Measurements from ENCODE around the gene DYRK1A. TPM values are rescaled to one million over a fixed set of nuclear protein-coding genes. Genes with fewer than 3 reads are reported as not detected.

The DYRK1A gene
- total RNA-seq, 1 donor from 2014 or later = 46.6 TPM

DNA sequence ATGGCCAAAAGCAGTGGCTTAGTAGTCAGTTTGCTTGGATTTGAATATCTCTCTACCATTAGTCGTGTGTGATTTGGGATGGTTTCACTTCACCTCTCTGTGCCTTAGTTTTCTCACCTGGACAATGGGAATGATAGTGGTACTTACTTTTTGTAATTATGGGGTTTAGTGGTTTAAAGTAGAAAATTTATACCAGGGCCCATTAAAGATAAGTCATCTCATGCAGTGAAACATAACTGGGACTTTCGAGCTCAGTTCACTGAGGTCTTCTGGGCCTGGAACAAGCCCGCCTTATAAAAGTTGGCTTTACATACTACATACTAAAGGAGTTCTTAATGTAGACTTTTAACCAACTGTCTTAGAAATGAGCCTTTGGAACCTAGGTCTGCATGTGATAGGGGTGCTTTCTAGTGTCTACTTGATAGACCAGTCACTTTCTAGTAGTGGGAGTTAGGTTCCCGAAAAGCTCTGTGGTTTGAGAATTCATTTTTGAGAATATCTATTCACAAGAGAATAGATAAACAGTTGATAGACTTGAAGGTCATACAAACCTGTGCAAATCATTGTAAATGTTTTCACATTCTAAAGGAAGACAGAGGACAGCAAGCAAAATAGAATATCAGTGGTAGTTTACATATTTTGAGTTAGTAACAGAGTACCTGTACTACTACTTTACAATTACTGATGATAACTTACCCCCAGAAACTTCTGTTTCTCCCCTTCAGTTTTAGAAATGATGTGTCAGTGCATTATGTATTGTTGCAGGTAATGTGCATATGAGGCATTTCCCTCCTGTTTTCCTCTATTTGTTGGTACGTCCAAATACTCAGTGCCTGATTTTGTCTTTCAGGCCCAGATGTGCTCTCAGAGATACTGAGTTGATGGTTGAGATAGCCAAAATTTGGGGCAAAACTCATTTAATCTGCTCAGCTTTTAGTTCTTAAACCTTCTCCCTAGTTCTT, 48.0 kb downstream of the DYRK1A start:
- no peak for DNase-seq (ENCODE audit: extremely low read depth, low read depth, low spot score)

DNA sequence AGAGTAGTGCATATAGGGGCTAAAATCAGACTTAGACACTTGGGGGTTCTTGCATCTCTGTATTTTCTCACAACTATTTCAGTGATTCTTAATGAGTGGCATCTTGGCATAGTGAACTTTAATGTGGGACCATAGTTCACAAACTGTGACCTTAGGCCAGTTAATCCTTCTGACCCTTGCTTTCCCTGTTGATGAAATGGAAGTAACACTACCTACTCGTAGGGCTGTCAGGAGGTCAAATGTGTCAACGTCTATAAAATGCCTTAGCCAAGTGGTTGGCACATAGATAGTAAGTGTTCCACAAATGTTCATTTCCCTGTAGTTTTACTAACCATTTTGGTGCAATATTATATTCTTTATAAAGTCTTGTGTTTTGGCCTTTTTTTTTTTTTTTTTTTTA, 49.4 kb downstream of the DYRK1A start:
- no peak for DNase-seq (ENCODE audit: extremely low read depth, low read depth, low spot score)

DNA sequence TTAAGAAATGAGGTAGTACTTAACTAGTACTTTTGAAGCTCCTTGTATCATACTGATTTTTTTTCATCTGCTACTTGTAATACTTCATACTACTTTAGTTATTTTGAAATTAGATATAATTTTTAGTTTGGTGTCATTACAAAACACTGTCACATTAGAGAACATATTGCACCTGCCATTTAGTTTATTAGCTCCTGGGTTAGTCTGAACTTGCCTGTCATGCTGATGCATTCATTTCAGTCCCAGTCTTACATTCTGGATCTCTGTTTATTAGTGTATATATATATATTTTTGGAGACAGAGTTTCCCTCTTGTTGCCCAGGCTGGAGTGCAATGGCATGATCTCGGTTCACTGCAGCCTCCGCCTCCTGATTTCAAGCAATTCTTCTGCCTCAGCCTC, 50.3 kb downstream of the DYRK1A start:
- DNase-seq (ENCODE audit: extremely low read depth, low read depth, low spot score) = no peak

DNA sequence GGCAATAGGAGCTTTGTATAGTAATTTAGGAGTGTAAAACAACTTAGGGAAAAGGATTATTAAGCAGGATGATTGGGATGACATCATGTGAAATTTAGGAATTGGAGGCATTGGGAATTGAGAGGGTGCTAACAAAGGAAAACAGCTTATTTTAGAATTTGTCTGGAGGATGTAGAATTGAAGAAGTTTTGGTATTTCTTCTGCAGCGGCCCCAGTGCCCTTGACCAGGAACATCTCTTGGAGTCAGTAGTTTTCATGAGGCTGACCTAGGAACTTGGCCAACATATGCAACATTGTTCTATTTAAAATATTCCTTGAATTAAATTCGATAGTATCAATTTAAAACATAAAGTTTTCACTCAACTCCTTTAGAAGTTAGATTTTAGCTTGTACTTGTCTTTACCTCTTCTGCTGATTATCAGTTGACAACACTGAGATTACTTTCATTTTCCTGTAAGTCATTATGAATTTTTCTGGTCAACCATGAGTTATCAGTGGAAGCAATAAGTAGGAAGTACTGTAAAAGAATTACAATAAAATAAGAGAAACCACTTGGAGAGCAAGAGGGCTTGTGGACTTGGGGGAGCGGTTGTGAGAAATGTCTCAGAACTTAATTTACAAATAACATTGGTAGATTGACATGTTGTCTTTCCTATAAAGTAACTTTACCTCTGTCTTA, 52.8 kb downstream of the DYRK1A start:
- no peak for DNase-seq (ENCODE audit: extremely low read depth, low read depth, low spot score)

DNA sequence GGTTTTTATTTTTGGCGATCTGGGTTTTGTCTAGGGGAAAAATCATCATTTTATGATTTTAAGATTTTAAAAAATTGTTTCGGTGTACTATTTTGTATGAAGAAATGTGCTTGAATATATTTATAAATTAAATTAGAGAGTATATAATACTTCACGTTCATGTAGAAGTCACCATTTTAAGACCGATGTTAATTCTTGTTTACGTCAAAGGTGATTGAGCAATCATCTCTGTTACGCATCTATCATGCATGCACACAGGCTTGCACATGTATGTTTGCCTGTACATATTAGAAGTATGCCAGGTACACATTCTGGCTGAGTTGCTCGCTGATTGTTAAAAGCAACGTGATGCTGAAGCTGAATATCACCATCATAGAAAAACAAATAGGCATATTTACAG, 54.7 kb downstream of the DYRK1A start:
- DNase-seq (ENCODE audit: extremely low read depth, low read depth, low spot score) = no peak

DNA sequence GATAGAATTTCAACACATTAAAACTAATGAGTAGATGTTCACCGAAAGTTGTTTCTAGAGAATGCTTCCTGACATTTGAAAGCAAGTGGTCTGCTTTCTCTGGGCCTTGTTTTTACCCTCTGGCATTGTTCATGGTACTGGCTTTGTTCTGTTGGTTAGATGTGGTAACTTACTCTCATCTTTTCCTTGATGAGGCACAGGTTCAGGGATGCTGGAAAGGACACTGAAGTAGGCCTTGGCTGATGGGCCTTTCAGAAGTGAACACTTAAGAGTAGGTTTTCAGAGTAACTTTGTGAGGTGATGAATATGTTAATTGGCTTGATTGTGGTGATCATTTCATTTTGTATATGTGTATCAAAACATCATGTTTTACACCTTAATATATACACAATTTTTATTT, 55.8 kb downstream of the DYRK1A start:
- no peak for DNase-seq (ENCODE audit: extremely low read depth, low read depth, low spot score)

DNA sequence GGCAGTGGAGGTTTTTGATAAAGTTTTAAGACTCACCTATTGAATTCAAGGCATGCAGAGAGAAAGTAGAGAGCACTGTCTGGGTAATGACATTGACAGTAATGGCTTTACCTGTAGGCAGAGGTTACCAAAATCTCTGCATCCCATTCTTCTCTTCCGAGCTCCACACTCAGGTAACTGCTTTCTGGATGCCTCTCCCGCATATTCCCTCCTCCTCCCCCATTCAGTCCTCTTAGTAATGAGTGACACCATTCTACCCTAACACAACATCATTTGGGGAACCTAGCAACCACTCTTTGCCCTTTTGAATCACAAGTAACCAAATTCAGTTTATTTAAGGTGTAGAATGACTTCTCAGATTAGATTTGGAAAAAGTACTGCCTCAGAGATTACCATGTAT, 56.5 kb downstream of the DYRK1A start:
- DNase-seq (ENCODE audit: extremely low read depth, low read depth, low spot score) = no peak

DNA sequence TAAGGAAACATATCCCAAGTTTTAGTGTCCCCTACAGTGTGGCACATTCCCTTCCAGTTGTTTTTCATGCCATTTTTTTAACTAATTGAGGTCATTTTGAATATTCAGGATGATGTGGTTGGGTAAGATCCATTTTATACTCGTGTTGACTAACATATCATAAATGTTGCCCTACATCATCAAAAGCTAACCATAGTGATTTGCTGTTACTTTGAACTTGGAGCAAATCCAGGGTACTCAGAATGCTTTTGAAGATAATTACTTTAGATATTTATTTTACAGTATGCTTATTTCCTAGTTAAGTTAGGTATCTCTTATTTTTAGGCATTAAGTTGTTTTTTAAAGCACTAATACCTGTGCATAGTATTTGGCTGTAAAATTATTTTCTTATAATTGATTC, 57.8 kb downstream of the DYRK1A start:
- DNase-seq (ENCODE audit: extremely low read depth, low read depth, low spot score) = no peak

DNA sequence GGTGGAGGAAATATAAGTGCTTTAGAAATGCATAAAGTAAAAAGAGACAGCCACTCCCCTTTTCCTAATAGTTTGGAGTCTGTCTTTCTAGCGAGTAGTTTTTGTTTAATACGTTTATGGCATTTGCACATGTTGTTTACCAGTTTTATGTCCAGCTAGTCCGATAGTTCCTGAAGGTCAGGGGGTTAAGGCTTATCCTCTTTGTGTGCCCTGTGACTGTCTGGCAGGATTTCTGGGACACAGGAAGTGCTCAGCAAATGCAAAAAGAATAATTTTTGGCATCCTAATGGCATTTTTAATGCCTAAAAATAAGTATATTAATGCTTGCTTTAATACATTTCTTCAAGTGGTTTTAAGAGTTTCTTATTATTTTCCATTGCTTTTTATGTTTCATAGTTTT, 58.4 kb downstream of the DYRK1A start:
- DNase-seq (ENCODE audit: extremely low read depth, low read depth, low spot score) = no peak

DNA sequence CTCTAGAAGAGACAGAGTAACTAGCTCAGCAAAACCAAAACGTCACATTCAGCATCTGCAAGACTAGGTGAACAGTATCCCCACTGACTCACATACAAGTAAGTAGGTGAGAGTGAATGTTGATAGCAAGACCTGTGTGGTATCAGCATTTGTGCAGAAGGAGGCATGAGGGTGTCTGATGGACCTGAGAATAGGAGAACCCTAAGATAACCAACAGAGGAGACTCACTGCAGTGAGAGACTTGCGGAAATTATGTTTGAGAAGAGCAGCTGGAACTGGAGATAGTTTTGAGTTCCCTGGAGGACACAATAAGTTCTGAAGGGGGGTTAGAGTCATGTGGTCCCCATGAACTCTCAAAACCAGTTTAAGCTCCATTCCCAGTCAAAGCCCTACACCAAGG, 59.1 kb downstream of the DYRK1A start:
- DNase-seq (ENCODE audit: extremely low read depth, low read depth, low spot score) = no peak

DNA sequence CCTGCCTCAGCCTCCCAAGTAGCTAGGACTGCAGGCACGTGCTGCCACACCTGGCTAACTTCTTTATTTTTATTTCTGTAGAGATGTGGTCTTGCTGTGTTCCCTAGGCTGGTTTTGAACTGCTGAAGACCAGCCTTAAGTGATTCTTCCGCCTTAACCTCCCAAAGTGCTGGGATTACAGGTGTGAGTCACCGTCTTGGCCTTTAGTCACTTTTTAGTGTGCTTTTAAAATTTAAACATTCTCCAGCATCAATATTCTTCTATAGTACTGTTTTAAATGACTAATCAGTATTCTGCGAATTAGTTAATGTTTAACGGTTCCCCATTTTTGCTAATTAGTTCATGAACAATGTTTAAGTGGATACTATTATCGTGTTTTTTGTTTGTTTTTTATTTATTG, 60.6 kb downstream of the DYRK1A start:
- DNase-seq (ENCODE audit: extremely low read depth, low read depth, low spot score) = no peak

DNA sequence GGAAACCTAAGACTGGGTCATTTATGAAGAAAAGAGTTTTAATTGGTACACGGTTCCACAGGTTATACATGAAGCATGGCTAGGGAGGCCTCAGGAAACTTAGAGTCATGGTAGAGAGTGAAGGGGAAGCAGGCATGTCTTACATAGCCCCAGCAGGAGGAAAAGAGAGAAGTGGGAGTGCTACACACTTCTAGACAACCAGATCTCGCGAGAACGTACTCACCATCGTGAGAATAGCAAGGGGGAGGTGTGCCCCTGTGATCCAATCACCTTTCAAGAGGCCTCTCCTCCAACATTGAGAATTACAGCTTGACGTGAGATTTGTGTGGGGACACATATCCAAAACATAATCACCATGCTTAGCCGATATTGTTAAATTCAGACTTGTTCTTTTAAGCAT, 62.8 kb downstream of the DYRK1A start:
- DNase-seq (ENCODE audit: extremely low read depth, low read depth, low spot score) = no peak

DNA sequence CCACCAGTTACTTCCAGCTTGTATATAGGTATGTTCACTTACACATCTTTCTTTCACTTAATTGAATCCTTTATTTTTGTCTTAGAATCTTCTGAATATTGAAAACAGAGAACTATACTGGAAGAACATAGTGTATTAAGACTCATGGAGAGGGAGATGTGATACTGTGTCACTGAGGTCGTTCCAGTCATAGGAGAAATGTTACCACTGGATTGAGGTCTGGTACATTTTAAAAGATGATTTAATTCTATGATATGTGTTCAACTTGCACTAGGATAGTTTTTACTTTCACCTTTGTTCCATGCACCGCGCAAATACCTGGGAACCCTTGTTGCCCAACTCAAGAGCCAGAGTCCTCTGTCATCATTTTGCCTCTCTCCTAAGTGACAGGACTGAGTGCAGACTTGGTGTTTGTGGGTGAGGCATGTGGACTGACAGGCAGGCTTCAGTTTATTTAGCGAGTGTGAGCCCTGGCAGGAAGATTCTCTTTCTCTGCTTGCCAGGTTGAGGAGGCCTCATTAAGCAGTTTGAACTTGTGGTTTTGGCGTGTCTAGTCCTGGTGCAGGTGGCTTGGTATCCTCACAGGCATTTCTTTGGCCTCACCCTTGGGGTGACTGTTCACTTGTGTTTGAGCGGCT, 63.7 kb downstream of the DYRK1A start:
- DNase-seq (ENCODE audit: extremely low read depth, low read depth, low spot score) = no peak

DNA sequence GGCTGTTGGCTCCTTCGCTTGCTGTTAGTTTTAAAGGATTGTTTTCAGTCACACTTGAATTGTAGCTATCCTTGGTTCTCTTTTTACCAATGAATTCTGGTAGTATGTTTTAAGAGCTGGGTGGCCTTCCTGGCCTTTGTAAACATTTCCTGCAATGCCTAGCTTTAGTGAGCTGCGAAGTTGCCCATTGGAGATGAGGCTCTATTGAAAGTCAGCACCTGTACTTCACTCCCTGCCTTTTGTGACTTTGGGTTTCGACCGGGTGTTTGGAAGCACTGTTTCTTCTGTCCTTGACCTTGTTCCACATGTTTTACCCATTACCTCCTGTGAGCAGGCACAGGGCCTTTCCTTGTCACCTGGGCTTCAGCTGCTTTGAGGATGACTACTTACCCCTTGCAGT, 64.7 kb downstream of the DYRK1A start:
- no peak for DNase-seq (ENCODE audit: extremely low read depth, low read depth, low spot score)

DNA sequence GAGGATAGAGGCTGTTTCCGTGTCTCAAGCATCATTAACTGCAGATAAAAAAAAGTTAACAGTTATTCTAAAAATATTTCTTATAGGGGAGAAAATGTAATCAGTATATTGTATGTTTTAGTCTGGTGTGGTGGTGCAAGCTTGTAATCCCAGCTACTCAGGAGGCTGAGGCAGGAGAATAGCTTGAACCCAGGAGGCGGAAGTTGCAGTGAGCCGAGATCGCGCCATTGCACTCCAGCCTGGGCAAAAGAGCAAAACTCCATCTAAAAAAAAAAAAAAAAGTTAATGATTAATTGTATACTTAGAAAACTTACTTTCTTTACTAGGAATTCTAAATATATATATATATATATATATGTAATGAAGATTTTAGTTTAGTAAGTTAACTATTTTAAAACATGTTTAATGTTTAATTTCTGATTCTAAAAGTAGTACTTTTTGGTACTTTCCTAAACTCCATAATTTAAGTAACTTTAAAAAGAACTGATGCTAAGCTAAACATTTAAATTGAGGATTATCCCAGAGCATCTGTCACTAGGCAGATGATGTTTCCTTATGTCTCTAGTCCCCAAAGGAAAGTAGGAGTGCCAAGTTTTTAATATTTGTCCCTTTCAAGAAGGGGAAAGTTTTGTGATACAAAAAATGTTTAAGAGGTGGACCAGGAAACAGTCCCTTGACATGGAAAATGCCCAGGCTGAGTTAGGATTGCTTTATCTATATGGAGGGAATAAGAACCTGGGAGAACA, 66.3 kb downstream of the DYRK1A start:
- DNase-seq (ENCODE audit: extremely low read depth, low read depth, low spot score) = no peak

DNA sequence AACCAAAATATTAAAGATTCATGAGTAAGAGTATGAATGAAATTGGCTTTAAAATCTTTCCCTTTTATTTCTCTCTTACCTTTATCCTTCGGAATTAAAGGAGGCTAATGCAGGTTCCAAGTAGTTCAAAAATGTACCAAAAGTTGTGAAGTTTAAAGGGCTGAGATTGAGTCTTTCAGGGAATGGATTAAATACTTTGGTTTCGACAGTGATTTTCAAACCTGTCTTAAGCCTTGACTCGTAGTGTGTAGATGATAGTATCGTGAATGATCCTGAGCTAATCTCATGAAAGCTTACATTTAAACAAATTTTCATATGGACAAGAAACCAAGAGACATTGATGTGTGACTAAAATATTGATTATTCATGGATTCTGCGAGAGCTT, 66.9 kb downstream of the DYRK1A start:
- DNase-seq (ENCODE audit: extremely low read depth, low read depth, low spot score) = no peak

DNA sequence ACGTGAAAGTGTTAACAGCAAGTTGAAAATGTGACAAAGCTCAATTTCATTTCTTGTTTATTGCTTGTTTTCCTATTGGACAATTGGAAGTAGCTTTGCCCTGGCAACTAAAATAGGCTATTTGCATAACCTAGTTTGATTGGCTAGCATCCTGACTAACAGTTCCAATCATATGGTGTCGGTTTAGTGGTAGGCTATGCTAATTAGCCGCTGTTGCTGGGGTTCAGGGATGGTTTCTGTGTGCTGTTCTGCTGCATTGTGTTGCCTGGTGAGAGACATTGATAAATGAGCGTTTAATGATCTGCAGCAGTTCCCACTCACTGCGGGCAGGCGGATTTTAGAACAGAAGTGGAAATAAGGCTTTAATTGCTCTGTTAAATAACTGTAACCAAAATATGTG, 68.5 kb downstream of the DYRK1A start:
- DNase-seq (ENCODE audit: extremely low read depth, low read depth, low spot score) = peak; percentile 72

DNA sequence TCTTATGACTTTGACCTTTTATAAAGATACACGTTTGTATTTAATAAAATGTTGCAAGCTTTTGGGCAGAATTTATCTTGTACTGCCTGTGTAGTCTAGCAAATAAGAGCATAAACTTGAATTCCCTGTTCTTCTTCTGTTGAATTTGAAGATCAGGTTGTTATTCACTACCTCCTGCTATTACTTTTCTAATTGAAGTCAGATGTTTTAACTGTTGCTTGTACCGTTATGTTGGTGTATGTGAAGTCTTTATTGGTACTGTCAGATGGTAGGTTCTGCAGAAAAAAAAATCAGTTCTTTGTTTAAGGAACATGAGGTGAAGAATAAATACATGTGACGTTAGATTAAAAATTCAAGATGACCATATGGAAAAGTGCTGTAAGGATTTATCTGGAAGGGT, 69.1 kb downstream of the DYRK1A start:
- DNase-seq (ENCODE audit: extremely low read depth, low read depth, low spot score) = no peak

DNA sequence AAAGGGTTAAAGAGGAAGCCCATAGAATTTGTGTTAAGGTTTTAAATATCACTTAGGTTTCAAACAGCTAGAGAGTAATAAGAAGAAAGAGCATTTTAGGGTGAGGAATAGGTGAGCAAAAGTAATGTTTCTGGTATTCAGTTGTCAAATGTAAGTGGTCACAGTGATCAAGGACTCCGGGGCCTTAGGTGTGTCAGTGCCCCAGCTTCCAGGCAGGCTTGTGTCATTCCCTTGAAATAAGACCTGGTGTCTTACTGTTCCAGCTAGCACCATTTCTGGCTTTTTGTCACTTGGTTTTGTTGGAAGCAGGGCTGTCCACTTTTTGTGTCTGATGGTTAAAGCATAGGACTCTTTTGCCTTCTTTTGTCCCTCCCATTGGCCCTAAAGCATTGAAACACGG, 69.6 kb downstream of the DYRK1A start:
- DNase-seq (ENCODE audit: extremely low read depth, low read depth, low spot score) = no peak

DNA sequence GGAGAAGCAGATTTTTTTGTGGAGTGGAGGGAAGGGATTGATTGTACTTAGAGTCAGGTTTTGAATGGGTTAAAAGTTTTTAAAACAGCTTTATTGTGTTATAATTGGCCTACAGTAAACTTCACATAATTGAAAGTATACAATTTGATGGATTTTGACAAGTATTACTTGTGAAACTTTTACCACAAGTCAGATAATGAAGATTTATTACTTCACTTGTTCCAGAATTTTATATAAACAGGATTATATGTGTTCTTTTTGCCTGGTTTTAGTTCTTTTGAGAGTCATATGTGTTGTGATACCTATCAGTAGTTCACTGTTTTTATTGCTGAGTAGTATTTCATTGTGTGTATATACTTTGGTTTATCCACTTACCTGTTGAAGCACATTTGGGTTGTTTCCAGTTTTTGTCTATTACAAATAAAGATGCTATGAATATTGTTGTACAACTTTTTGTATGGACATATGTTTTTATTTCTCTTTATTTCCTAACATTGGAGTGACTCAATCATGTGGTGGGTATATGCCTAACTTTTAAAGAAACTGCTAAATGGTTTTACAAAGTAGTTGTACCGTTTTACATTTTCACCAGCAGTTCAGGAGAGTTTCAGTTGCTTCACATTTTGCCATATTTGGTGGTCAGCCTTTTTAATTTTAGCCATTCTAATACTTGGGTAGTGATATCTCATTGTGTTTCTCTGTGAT, 71.0 kb downstream of the DYRK1A start:
- no peak for DNase-seq (ENCODE audit: extremely low read depth, low read depth, low spot score)
